Progenitor cell of endocrine pancreas (in vitro differentiated cells): ENCODE data around the gene XKR7. TPM values are rescaled to one million over a fixed set of nuclear protein-coding genes. Genes with fewer than 3 reads are reported as not detected.
A peak's percentile ranks its signal among the peaks of the same experiment; 100 is the strongest.

ENCODE experiments used
- DNase-seq: peaks from one replicate; pipeline ENCODE4 v3.0.0; 2021; ENCODE audit warnings: low spot score; ENCODE audit not compliant: unreplicated experiment
- H3K27ac Mint-ChIP-seq: 2 replicates; pipeline ENCODE4 v1.8.0; 2021; ENCODE audit warnings: mild to moderate bottlenecking, moderate library complexity, mixed read lengths
- H3K27me3 Mint-ChIP-seq: 2 replicates; pipeline ENCODE4 v1.8.0; 2021; ENCODE audit warnings: mixed read lengths
- H3K36me3 Mint-ChIP-seq: 2 replicates; pipeline ENCODE4 v1.8.0; 2022; ENCODE audit warnings: mixed read lengths; ENCODE audit not compliant: insufficient read depth
- H3K4me1 Mint-ChIP-seq: 2 replicates; pipeline ENCODE4 v1.8.0; 2021; ENCODE audit warnings: low read depth, mixed read lengths
- H3K4me3 Mint-ChIP-seq: 2 replicates; pipeline ENCODE4 v1.8.0; 2021; ENCODE audit warnings: low read depth, mild to moderate bottlenecking, moderate library complexity, mixed read lengths
- H3K9me3 Mint-ChIP-seq: 2 replicates; pipeline ENCODE4 v1.8.0; 2021; ENCODE audit warnings: low read depth, mixed read lengths
- total RNA-seq: library from RNA; stranded (reverse); gene quantifications from 2 replicates; pipeline ENCODE4 v1.2.1, GENCODE V29; 2021
- TF ChIP-seq, protein P1 (sequence below): fragments of 200-600 bp; sonication (generic); IDR thresholded peaks from one replicate; pipeline ENCODE4 v1.5.0; 2021; ENCODE audit warnings: antibody characterized with exemption, mild to moderate bottlenecking; ENCODE audit not compliant: unreplicated experiment

Gene XKR7
- total RNA-seq, 1 donor from 2014 or later, result 2.7 TPM

DNA sequence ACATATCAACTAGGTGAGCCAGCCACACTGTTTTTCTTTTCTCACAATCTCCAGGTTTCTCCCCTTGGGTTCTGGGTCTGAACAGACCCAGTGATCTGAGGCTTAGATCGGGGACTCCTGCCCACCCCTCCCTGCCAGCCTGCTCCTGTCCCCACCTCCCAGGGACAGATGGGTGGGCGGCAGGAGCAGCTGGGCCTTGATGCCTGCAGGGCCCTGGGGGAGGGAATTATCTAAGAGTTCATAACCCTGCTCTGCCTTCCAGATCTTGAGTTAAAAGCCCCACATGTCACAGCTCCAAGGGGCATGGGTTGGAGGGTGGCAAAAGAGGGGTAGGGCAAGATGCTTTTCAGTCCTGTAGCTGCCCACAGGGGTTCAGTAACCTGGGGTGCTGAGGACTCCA is 5.2 kb upstream of the XKR7 start:
- no peak overlapping the region for H3K27ac Mint-ChIP-seq
- TF ChIP-seq, protein P1, sequence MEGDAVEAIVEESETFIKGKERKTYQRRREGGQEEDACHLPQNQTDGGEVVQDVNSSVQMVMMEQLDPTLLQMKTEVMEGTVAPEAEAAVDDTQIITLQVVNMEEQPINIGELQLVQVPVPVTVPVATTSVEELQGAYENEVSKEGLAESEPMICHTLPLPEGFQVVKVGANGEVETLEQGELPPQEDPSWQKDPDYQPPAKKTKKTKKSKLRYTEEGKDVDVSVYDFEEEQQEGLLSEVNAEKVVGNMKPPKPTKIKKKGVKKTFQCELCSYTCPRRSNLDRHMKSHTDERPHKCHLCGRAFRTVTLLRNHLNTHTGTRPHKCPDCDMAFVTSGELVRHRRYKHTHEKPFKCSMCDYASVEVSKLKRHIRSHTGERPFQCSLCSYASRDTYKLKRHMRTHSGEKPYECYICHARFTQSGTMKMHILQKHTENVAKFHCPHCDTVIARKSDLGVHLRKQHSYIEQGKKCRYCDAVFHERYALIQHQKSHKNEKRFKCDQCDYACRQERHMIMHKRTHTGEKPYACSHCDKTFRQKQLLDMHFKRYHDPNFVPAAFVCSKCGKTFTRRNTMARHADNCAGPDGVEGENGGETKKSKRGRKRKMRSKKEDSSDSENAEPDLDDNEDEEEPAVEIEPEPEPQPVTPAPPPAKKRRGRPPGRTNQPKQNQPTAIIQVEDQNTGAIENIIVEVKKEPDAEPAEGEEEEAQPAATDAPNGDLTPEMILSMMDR, result no peak
- no peaks in the 10 kb centered on the region for H3K36me3 Mint-ChIP-seq
- H3K27me3 Mint-ChIP-seq, result peaks cover 71% of the 10 kb centered on the region
- H3K4me1 Mint-ChIP-seq, result no peaks in the 10 kb centered on the region
- no peak overlapping the region for H3K4me3 Mint-ChIP-seq
- H3K9me3 Mint-ChIP-seq, result no peaks in the 10 kb centered on the region
- DNase-seq, result no peak

DNA sequence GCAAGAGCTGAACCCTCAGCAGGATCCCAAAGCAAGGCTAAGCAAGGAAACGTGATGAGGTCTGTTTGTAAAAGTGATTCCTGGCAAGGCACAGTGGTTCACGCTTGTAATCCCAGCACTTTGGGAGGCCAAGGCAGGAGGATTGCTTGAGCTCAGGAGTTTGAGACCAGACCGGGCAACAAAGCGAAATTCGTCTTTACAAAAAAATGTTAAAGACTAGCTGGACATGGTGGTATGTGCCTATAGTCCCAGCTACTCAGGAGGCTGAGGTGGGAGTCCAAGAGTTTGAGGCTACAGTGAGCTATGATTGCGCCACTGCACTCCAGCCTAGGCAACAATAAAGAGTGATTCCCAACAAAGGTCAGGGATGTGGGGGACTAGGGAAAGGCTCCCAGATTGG is 4.1 kb upstream of the XKR7 start:
- Mint-ChIP-seq H3K27ac (no peak overlapping the region), H3K36me3 (no peaks in the 10 kb centered on the region), H3K9me3 (no peaks in the 10 kb centered on the region), H3K4me1 (peaks cover 2% of the 10 kb centered on the region), H3K27me3 (peaks cover 70% of the 10 kb centered on the region), H3K4me3 (no peak overlapping the region)
- TF ChIP-seq, protein P1, result no peak
- DNase-seq, result no peak

DNA sequence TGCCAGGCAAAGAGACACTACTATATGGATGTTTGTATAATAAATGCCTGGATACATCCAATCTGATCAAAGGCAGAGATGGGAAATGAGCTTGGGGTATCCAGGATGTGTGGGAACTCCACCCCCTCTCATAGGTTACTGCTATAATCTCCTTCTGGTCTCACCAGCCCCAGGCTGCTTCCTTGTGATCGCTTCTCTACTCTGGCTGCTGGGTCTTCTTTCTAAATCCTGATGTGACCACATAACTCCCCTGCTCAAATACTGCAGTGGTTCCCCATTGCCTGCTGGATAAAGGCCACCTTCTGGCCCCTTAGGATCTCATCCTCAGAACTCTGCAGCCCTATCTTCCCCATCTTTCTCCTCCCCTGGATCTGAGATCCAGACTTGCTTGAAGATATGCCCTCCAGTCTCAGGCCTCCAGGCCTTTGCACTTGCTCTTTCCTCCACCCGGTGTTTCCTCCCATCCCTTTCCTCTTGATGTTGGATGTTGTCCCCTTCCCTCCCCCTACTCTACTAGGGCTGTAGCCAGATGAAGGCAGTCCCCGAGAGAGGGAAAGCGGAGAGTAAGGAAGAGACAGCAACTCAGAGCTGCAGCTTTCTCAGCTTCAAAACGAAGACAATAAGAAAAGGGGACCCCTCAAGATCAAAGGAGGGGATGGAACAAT is 828 bp upstream of the XKR7 start:
- Mint-ChIP-seq H3K4me1 (peaks cover 2% of the 10 kb centered on the region), H3K9me3 (no peaks in the 10 kb centered on the region), H3K27me3 (peaks cover 74% of the 10 kb centered on the region), H3K36me3 (no peaks in the 10 kb centered on the region), H3K4me3 (peak overlapping the region; percentile 63), H3K27ac (no peak overlapping the region)
- DNase-seq, result no peak
- TF ChIP-seq, protein P1, result no peak

DNA sequence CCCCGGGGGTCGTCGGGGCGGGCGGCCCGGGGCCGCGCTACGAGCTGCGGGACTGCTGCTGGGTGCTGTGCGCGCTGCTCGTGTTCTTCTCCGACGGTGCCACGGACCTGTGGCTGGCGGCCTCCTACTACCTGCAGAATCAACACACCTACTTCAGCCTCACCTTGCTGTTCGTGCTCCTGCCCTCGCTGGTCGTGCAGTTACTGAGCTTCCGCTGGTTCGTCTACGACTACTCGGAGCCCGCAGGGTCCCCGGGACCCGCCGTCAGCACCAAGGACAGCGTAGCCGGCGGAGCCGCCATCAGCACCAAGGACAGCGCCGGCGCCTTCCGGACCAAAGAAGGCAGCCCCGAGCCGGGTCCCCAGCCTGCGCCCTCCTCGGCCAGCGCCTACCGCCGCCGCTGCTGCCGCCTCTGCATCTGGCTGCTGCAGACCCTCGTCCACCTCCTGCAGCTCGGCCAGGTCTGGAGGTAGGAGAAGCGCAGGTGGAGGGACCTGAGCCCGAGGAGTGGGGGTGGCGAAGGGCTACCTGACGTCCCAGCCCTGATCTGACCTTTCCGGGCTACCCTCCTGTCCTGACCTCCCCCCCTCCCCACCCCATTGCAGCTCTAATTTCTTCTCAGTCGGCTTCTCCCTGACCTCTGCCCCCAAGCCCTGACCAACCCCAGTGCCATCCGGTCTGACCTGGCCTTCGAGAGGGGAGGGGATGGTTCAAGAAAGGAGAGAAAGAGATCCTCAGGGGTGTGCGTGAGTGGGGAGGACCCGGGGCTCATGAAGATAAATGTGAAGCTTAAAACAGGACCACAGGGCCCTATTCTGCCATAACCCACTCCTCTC is 558 bp downstream of the XKR7 start:
- no peaks in the 10 kb centered on the region for H3K36me3 Mint-ChIP-seq
- H3K9me3 Mint-ChIP-seq, result no peaks in the 10 kb centered on the region
- peak overlapping the region; percentile 85 for H3K4me3 Mint-ChIP-seq
- TF ChIP-seq, protein P1, result no peak
- peaks cover 73% of the 10 kb centered on the region for H3K27me3 Mint-ChIP-seq
- peak; percentile 100 for DNase-seq
- peaks cover 6% of the 10 kb centered on the region for H3K4me1 Mint-ChIP-seq
- H3K27ac Mint-ChIP-seq, result no peak overlapping the region

DNA sequence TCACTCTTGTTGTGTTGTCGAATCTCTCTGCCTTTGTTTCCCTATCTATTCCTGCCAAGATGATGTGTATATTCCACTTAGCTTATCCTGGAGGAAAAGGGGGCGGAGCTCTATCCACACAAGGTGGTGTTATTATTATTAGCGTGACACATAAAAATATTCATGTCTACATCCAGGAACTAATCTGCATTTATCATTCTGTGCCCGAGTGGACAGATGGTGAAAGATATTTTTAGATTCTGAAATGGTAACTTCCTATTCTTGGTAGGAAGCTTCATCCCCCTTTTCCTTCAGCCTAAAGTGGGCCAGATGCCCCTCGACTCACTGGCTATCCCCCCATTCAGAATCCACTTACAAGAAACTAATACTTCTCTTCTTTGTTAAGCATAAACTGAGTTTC is 2.0 kb downstream of the XKR7 start:
- peaks cover 6% of the 10 kb centered on the region for H3K4me1 Mint-ChIP-seq
- H3K36me3 Mint-ChIP-seq, result no peaks in the 10 kb centered on the region
- no peak for DNase-seq
- peaks cover 64% of the 10 kb centered on the region for H3K27me3 Mint-ChIP-seq
- TF ChIP-seq, protein P1, result no peak
- H3K9me3 Mint-ChIP-seq, result no peaks in the 10 kb centered on the region
- no peak overlapping the region for H3K27ac Mint-ChIP-seq
- H3K4me3 Mint-ChIP-seq, result no peak overlapping the region
